Liver (tissue), 3 donors: ENCODE data around the gene MYOG.

Experiments
- ATF3 ChIP-seq: IDR thresholded peaks from 2 replicates; pipeline ENCODE4 v1.6.1; 2016; ENCODE audit warnings: antibody characterized with exemption
- CTCF ChIP-seq: fragments of 150-350 bp; IDR thresholded peaks from 2 replicates; pipeline ENCODE4 v1.5.1; 2017; ENCODE audit warnings: improper control_type of control experiment, low read depth, low read length; ENCODE audit not compliant: missing input control
- EGR1 ChIP-seq, 2 donors: IDR thresholded peaks; 2 replicates each; pipeline ENCODE4 v1.6.1; 2016 to 2018; ENCODE audit warnings: antibody characterized with exemption in 2 of 2, low read depth in 2 of 2
- FOXA1 ChIP-seq: IDR thresholded peaks from 2 replicates; pipeline ENCODE4 v1.6.1; 2016; ENCODE audit warnings: antibody characterized with exemption
- JUND ChIP-seq, 2 donors: IDR thresholded peaks; 2 replicates each; pipeline ENCODE4 v1.6.1; 2016; ENCODE audit warnings: antibody characterized with exemption in 2 of 2
- MAX ChIP-seq: IDR thresholded peaks from 2 replicates; pipeline ENCODE4 v1.6.1; 2016; ENCODE audit warnings: antibody characterized with exemption
- RAD21 ChIP-seq, 2 donors: IDR thresholded peaks; 2 replicates each; pipeline ENCODE4 v1.6.1; 2016; ENCODE audit warnings: antibody characterized with exemption in 2 of 2, mild to moderate bottlenecking in 2 of 2
- SP1 ChIP-seq: IDR thresholded peaks from 2 replicates; pipeline ENCODE4 v1.6.1; 2018; ENCODE audit warnings: antibody characterized with exemption, mild to moderate bottlenecking
- TAF1 ChIP-seq: conservative IDR thresholded peaks from 2 replicates; pipeline ENCODE4 v1.6.1; 2016; ENCODE audit warnings: antibody characterized with exemption, mild to moderate bottlenecking
- TF ChIP-seq, protein P1 (sequence below): IDR thresholded peaks from 2 replicates; pipeline ENCODE4 v1.6.1; 2016; ENCODE audit warnings: antibody characterized with exemption
- TF ChIP-seq, protein P2 (sequence below): IDR thresholded peaks from 2 replicates; pipeline ENCODE4 v1.6.1; 2016; ENCODE audit warnings: antibody characterized with exemption, mild to moderate bottlenecking
- donor health status: healthy.
- donor health status: healthy.

DNA sequence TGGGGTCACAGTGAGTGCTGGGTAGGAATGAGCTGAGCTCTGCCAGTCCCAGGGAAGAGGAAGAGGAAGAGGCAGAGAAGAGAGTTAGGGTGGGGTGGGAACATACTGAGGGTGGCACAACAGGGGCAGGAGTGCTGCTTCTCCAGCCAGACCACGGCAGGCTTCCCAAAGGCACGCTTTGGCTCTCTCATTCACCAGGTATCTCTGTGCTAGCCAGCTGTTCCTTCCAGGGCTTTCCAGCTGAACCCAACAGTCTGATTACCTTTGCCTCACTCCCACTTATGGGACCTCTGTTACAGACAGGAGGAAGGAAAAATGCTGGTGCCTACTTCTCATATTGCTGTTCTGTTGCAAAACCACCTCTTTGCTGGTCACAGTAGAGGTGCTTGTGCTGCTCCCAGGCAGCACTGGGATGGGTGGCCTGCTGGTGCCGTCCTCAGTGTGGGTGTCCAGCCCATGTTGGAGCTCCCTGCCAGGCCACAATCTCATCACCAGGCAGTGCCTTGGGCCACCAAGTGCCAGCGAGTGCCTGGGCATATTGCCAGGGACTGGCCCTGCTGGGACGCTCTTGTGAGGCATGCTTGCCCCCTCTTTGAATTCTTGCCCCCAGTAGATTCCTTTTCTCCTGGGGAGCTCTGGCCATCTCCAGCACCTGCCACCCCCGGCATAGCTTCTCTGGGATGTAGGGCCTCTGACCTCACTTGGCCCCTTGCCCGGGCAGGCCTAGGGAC lies 43.9 kb upstream of the MYOG start:
- no peak for TF ChIP-seq TAF1
- TF ChIP-seq RAD21 (IDR thresholded peaks at IDR 0.05), result no peak
- no peak for TF ChIP-seq CTCF
- TF ChIP-seq, protein P1, sequence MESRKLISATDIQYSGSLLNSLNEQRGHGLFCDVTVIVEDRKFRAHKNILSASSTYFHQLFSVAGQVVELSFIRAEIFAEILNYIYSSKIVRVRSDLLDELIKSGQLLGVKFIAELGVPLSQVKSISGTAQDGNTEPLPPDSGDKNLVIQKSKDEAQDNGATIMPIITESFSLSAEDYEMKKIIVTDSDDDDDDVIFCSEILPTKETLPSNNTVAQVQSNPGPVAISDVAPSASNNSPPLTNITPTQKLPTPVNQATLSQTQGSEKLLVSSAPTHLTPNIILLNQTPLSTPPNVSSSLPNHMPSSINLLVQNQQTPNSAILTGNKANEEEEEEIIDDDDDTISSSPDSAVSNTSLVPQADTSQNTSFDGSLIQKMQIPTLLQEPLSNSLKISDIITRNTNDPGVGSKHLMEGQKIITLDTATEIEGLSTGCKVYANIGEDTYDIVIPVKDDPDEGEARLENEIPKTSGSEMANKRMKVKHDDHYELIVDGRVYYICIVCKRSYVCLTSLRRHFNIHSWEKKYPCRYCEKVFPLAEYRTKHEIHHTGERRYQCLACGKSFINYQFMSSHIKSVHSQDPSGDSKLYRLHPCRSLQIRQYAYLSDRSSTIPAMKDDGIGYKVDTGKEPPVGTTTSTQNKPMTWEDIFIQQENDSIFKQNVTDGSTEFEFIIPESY, result no peak
- TF ChIP-seq EGR1 (IDR thresholded peaks at IDR 0.05; ENCODE audit: low read depth in 2 of 2), result no peak
- TF ChIP-seq SP1, result no peak
- no peak for TF ChIP-seq JUND (IDR thresholded peaks at IDR 0.05)
- TF ChIP-seq, protein P2, sequence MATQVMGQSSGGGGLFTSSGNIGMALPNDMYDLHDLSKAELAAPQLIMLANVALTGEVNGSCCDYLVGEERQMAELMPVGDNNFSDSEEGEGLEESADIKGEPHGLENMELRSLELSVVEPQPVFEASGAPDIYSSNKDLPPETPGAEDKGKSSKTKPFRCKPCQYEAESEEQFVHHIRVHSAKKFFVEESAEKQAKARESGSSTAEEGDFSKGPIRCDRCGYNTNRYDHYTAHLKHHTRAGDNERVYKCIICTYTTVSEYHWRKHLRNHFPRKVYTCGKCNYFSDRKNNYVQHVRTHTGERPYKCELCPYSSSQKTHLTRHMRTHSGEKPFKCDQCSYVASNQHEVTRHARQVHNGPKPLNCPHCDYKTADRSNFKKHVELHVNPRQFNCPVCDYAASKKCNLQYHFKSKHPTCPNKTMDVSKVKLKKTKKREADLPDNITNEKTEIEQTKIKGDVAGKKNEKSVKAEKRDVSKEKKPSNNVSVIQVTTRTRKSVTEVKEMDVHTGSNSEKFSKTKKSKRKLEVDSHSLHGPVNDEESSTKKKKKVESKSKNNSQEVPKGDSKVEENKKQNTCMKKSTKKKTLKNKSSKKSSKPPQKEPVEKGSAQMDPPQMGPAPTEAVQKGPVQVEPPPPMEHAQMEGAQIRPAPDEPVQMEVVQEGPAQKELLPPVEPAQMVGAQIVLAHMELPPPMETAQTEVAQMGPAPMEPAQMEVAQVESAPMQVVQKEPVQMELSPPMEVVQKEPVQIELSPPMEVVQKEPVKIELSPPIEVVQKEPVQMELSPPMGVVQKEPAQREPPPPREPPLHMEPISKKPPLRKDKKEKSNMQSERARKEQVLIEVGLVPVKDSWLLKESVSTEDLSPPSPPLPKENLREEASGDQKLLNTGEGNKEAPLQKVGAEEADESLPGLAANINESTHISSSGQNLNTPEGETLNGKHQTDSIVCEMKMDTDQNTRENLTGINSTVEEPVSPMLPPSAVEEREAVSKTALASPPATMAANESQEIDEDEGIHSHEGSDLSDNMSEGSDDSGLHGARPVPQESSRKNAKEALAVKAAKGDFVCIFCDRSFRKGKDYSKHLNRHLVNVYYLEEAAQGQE, result no peak
- no peak for TF ChIP-seq FOXA1
- TF ChIP-seq ATF3, result no peak
- no peak for TF ChIP-seq MAX
